Left cardiac atrium (tissue), 4 donors: ENCODE data around the gene DYSF. TPM values are rescaled to one million over a fixed set of nuclear protein-coding genes. Genes with fewer than 3 reads are reported as not detected.

ENCODE experiments used
- ATAC-seq, 2 donors: fragments of 200-7000 bp; cut with Tn5 transposase; one replicate each; pipeline ENCODE4 v1.9.1; 2020; ENCODE audit warnings: mild to moderate bottlenecking in 2 of 2, moderate library complexity in 2 of 2
- DNase-seq: peaks from one replicate; pipeline ENCODE4 v3.0.0-alpha.2; 2020
- intact Hi-C, 2 donors: fragments of 100-400 bp; cut with DNase I; formaldehyde crosslinking; loops; one replicate each; pipeline versions ENCODE4 v1.14.1 to v1.15.1; 2022 to 2023
- total RNA-seq, 2 donors: library from RNA; stranded (reverse); fragmentation: NEBNext Ultra II Directional; extraction: Animal tissue kit (Norgen Biotek cat#: 25700); gene quantifications; one replicate each; pipeline ENCODE4 v1.2.1, GENCODE V29; 2021
- donor health status: DM: no; HTN: yes; CAD: no.
- donor health status: DM: no; HTN: yes; CAD: no; lungs with severe emphysema.
- donor health status: DM: yes; HTN: yes; CAD: no.
- donor health status: Dilated cardiomyopathy.

Gene DYSF
- total RNA-seq, 2 donors from 2014 or later: 36.8 to 45.8 TPM

DNA sequence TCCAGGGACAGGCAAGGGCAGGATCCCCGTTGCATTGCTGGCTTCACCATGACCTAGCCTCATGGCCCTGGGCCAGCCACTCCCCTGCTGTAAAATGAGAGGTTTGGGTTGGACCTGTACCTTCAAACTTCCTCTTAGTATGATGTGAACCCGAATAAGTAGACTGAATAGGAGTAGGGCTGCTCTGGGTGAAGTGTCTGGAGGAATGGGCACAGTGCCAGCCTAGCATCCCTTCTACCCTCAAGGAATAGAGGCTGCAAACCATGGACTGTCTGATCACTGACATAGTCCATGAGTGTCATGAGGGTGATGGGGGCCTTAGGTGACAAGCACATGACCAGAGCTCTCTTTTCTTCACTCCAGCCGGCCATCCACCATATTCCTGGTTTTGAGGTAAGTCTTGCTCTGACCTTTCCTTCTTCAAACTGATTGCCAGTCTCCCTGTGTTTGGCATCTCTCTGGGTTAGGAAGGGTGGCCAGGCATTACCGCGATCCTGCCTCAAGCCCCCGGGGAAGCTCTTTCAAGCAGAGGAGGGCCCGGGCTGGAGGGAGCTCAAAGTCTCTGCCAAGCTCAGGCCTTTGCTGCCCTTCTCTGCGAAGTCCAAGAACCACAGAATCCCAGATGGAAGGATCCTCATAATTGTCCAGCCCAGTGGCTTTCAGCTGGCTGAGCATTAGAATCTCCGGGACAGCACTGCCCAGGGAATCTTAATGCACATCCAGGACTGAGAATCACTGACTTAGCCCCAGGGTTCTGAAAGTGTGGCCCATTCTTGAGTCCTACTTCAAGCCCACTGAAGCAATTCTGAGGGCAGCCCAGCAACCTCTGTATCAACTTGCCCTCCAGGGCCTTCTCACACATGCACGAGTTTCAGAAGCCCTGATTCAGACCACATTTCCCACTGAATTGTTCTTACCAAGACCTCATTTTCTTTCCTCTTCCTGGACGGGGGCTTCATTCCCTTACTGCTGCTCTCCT lies 148.1 kb downstream of the DYSF start:
- intact Hi-C loops: loop anchor here in 1 of 2 donors (10.0 kb wide), 1 partner anchor 193 kb away; no protein-coding TSS in a partner anchor
- no peak for ATAC-seq
- peak; percentile 18 for DNase-seq

DNA sequence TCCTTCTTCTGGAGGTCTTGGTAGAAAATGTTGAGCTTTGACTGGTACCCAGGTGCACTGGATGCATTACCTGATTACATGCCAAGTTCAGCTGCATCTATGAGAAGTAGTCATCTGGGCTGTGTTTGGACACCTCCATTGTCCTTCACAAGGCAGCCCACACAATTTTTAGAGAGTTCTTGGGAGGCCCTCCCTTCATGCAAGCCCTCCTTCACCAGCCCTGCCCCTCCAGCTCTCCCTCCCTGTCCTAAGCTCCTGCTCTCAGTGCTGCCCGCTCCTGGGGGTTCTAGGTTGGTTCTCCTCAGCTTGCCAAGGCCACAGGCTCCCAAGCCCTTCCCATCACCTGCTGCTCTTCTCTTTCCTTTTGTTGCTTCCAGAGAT lies 148.7 kb downstream of the DYSF start:
- intact Hi-C loops: loop anchor here in 1 of 2 donors (10.0 kb wide), 1 partner anchor 193 kb away; no protein-coding TSS in a partner anchor
- no peak for DNase-seq
- no peak for ATAC-seq

DNA sequence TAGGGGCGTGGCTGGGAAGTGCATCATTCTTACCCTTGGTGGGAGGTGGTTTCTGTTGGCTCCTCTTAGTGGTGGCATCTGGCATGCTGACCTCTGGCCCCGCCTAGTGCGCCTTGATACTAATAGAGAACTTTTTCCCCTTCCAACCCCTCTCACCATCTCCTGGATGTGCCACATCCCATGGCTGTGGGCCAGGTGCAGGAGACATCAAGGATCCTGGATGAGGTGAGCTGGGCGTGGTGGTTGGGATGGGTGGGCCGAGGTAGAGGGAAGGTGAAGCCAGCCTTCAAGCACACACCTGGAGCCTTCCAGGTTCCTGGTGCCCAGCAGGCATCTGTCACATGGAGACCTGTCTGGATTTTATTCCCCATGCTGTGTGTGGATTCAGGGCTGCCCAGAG lies 149.2 kb downstream of the DYSF start:
- ATAC-seq (no peak), DNase-seq (peak; percentile 16)
- intact Hi-C loops: loop anchor here in 1 of 2 donors (10.0 kb wide), 1 partner anchor 192 kb away; no protein-coding TSS in a partner anchor

DNA sequence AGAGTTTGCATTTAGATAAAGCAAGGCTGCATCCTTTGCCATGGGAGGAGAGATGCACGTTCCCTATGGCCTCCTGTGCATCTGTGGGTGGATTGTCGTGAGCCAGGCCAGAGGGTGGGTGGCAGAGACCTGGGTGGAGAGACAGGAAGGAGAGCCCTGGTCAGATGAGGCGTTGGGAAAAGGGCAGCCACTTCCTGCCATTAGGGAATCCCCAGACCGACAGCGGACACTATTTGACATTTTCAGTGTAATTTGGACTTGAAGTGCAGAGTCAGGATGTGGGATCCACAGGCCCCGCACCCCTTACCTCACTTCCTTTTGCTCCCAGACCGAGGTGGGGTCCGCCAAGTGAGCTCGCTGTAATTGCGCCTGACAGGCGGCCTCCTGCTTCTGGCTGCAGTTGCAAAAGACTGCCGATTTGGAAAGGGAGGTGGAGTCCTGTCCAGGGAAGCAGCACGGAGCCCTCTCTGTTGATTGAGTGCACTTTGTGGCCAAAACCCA lies 150.0 kb downstream of the DYSF start:
- intact Hi-C loops: loop anchor here in 1 of 2 donors (10.0 kb wide), 1 partner anchor 191 kb away; no protein-coding TSS in a partner anchor
- peak; percentile 63 for DNase-seq
- ATAC-seq: peak; percentile 26 to 45

DNA sequence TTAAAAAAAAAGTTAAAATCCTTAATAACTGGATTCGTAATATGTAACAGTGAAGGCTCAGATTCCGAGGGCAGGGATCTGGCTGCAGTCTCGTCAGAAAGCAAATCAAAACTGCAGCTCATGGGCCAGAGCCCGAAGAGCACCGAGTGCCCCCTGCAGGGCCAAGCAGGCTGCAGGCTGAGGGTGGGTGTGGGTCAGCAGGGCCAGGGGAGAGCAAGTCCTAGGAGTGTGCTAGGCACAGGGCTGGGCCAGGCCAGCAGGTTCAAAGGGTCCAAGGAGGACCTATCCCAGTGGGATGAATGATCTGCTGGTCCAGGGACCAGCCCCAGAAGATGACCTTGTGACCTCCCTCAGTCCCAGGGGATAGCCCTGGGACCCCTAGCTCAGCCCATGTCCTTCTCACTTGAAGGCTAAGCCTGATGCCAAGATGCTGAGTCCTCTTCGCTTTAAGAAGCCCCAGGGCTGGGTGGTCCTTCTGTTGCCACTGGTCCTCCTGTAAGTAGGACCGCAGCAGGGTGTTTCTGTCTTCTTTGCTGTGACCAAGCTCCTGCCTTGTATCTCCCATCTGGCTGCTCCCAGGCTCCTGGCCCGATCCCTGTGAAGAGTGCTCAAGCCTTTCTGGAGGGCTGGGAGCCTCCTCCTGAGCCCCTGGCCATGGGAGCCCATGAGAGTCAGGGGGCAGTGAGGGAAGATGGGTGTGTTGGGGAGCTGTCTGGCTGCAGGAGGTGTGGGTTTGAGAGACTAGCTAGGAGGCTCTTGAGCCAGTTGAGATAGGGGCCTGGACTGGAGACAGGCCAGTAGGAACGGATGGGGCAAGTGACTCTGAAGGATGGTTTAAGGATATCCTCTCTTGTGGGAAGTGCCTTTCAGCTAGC lies 150.7 kb downstream of the DYSF start:
- intact Hi-C loops: loop anchor here in 1 of 2 donors (10.0 kb wide), 1 partner anchor 191 kb away; no protein-coding TSS in a partner anchor
- ATAC-seq (peak in 1 of 2 donors; percentile 20), DNase-seq (peak; percentile 7)

DNA sequence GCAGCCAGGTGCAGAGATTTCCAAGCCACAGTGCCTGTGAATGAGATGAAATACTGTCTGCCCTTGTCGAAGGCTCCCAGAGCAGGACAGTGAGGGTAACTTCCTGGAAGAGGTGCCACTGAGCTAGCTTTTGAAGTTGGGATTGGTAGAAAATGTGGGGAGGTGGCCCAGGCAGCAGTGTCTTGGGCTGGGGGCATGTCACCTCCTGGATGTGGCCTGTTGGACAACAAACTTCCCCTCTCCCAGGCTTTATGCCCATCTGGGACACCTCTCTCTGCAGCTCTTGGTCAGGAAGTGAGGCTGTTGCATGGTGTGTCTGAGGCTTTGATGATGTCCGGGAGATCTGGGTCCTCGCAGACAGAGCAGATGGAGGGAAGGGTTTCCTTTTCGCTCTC lies 151.4 kb downstream of the DYSF start:
- DNase-seq (peak; percentile 9), ATAC-seq (no peak)
- intact Hi-C loops: loop anchor here (5.0 to 10.0 kb wide), 2 partner anchors 190 to 548 kb away; no protein-coding TSS in a partner anchor

DNA sequence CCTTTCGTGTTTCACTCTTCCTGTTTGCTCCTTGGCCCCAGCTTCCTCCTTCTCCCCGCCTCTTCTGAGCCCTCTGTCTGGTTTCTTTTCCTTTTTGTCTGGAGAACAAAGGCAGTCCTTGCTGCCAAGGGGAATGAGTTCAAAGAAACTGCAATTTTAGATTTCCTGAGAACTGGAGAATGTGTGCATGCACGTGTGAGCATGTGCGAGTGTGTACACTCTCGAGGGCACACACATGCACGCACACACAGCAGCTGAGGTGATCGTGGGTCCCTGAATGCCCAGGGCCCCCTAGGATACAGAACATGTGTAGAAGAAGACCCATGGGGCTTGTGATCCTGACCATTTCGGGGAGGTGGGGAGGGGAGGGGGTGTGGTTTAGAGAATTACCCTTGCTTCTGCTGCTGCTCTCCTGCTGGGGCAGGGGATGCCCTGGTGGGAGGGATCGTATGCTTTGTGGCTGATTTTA lies 151.8 kb downstream of the DYSF start:
- DNase-seq (peak; percentile 19), ATAC-seq (no peak)
- intact Hi-C loops: loop anchor here (5.0 to 10.0 kb wide), 2 partner anchors 190 to 547 kb away; no protein-coding TSS in a partner anchor

DNA sequence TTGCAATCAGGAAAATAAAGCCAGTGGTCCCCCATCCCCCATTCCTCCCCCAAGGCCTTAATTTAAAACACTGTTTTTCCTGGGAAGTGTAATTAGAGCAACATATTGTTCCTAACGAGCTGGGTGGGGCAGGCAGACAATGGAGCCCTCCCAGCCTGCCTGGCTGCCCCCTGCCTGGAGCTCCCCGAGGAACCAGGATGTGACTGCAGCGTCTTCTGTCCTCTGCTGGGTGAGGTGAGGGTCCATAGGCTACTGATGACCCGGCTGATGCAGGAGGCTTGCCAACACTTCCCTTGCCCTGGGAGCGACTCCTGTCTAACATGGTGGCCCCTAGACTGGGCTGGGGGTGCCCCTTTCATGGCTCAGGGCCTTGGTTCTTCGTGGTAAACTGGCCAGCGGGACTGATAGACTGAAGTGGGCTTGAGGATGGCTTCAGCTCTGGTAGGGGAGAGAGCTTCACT lies 152.4 kb downstream of the DYSF start:
- intact Hi-C loops: loop anchor here (5.0 to 10.0 kb wide), 2 partner anchors 189 to 546 kb away; no protein-coding TSS in a partner anchor
- DNase-seq (peak; percentile 19), ATAC-seq (peak in 1 of 2 donors; percentile 29)

DNA sequence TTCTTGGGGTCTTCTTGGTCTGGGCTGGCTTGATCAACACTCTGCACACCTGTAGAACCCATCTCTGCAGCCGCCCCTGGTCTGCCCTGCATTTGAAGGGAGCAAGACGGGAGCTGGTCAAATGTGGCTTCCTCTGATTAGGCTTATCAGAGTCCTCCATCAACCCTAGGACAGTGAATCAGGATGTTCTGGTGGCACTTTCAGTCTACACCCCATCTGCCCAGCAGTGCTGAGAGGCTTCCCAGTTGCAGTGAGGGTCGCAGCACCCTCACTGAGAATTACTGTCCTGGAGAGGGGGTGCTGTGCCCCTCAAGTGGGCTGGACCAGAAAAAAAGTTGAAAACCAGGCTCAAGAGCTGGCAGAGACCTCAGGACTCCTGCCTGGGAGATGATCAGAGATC lies 152.9 kb downstream of the DYSF start:
- no peak for ATAC-seq
- intact Hi-C loops: loop anchor here (5.0 to 10.0 kb wide), 2 partner anchors 189 to 546 kb away; no protein-coding TSS in a partner anchor
- DNase-seq: peak; percentile 10

DNA sequence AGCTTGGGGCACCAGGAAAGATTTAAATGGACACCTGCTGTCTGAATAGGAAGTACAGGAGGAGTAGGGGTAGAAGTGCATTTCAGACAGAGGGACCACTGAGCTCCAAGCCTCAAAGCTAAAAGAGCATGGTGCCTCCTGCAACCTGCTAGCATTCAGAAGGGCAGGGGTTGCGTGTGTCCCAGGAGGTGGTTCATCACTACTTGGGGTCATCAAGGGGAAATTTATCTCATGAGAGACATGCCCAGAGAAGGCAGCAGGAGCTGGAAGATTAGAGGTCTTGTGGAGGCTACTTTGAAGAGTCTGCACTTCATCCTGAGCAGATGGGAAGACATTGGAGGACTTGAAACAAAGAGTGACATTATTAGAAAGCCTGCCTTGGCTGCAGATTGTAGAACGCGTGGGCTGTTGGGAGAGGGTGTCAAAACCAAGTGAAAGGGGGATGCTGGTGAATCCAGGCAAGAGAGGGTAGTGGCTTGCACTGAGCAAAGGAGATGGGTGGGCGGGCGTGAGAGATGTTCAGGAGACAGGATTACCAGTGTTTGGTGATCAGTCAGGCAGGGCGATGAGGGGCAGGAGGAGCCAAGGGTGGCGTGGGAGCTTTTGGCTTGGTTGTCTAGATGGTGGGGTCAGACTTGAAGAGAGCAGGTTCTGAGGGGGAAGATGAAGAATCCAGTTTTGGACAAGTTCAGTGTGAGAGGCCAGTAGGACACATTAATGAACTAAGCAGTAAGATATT lies 154.0 kb downstream of the DYSF start:
- DNase-seq: peak; percentile 16
- intact Hi-C loops: loop anchor here (5.0 to 10.0 kb wide), 2 partner anchors 187 to 545 kb away; no protein-coding TSS in a partner anchor
- no peak for ATAC-seq

DNA sequence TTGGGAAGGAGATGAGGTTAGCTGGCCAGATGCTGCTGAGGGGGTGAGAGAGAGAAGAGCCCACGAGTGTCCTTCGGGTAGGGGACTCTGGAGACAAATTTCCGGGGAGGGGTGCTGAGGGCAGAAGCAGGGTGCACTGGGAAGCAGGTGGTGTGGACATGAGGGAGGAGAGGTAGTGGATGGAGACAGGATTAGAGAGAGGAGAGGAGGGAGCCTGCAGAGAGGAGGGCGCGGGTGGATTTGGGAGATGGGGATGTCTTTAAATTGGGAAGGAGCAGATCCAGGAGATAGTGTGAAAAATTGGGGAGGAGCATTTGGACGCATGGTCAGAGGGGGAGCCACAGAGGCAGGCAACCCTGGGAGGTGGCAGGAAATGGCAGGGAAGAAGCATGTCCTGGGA lies 154.7 kb downstream of the DYSF start:
- peak; percentile 13 for DNase-seq
- no peak for ATAC-seq
- intact Hi-C loops: loop anchor here (5.0 to 10.0 kb wide), 2 partner anchors 187 to 544 kb away; no protein-coding TSS in a partner anchor

DNA sequence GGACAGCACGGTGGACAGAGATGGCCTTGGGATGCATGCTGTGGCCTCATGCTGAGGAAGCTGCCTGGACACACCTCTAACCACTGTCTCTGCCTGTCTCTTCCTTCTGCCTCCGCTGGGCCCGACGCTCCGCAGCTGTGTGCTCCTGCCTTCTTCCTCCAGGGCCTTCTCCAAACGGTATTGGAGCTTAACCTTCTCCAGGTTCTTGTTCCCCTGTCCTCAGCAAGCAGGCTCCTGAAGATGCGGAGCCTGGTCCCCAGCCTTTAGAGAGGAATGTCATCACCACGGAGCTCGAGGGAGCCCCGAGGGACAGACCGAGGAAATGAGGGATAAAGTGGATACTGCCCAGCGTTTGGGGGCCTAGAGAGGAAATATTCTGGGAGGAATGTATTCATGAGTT lies 155.1 kb downstream of the DYSF start:
- intact Hi-C loops: loop anchor here (5.0 to 10.0 kb wide), 2 partner anchors 186 to 544 kb away; no protein-coding TSS in a partner anchor
- ATAC-seq (no peak), DNase-seq (peak; percentile 4)

DNA sequence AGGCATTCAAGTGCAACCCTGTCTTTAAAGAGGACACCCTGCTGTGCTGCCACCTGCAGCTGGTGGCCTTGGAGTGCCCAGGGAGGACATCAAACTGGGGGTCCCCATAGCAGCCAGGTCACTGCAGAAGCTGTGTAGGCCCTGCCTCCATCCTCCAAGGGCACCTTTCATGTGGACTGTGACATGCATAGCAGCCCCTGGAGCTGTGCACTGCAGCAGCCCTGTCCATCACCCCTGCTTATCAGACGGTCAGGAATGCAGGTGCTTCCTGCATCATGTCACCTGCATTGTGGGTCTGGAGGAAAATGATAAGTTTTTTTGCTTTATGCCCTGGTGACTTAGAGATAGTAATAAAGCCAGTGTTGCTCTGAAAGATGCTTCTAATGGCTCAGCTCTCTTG lies 155.7 kb downstream of the DYSF start:
- intact Hi-C loops: loop anchor here (5.0 to 10.0 kb wide), 2 partner anchors 186 to 543 kb away; no protein-coding TSS in a partner anchor
- no peak for ATAC-seq
- peak; percentile 2 for DNase-seq

DNA sequence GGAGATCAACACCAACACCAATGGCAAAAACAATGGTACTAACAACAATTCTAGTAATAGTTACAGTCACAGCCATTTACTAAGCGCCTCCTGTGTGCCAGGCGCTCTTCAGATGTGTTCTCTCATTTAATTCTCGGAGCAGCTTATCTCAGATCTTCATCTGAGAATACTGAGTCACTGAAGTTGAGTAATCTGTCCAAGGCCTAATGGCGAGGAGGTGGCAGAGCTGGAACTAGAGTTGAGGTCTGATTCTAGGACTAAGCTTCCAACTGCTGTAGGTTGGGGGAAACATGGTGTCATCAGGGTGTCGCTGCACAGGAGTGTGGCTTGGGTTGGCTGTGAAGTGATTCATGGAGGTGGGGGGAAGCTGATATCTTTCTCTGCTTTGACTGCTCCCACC lies 156.1 kb downstream of the DYSF start:
- DNase-seq (peak; percentile 13), ATAC-seq (no peak)
- intact Hi-C loops: loop anchor here (5.0 to 10.0 kb wide), 2 partner anchors 185 to 543 kb away; no protein-coding TSS in a partner anchor

DNA sequence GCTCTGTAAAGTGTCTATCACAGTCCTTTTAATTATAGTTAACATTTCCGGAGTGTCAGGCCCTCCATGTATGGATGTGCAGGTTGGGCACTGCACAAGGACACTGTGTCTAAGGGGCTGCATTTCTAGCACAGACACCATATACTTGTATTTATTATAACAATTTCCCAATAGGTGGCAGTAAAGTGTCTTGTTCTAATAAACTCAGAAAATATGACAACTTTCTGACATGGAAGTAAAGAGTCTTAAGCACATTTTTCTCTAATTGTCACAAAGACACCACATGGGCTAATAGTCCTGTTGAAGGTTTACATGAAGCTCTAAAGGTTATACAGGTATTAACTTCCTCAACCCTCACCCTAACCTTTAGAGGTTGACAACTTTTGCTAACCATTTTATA lies 156.6 kb downstream of the DYSF start:
- no peak for DNase-seq
- intact Hi-C loops: loop anchor here (5.0 to 10.0 kb wide), 3 partner anchors 85 to 542 kb away; no protein-coding TSS in a partner anchor
- peak in 1 of 2 donors; percentile 17 for ATAC-seq

DNA sequence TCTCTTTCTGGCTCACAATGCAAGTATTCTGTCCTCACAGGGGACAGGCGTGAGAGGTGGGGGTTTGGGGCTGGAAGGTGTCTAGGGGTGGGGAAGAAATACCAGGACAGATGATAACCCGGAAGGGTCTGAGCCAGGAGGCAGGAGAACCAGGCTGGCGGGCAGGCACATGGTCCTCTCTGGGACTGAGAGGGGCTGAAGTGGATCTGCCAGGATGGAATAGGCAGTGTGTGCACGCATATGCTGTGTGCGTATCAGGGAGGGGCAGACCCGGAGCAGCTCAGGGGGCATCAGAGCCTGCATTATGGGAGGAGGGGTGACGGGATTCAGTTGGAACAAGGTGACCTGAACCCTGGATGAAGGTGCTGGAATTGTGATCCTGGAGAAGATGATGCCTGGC lies 157.3 kb downstream of the DYSF start:
- no peak for ATAC-seq
- intact Hi-C loops: loop anchor here in 1 of 2 donors (10.0 kb wide), 1 partner anchor 84 kb away; no protein-coding TSS in a partner anchor
- DNase-seq: peak; percentile 6

DNA sequence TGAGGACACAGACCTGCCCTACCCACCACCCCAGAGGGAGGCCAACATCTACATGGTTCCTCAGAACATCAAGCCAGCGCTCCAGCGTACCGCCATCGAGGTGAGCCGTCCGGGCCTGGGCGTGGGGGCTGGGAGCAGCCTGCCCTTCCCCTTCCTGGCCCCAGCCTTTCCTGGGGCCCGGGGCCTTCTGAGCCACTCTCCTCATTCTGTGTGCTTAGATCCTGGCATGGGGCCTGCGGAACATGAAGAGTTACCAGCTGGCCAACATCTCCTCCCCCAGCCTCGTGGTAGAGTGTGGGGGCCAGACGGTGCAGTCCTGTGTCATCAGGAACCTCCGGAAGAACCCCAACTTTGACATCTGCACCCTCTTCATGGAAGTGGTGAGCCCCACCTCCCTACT lies 157.9 kb downstream of the DYSF start:
- intact Hi-C loops: loop anchor here in 1 of 2 donors (10.0 kb wide), 1 partner anchor 84 kb away; no protein-coding TSS in a partner anchor
- ATAC-seq (no peak), DNase-seq (peak; percentile 10)
